Neural crest cell (in vitro differentiated cells): ENCODE results near the gene FAM83F. TPM values are rescaled to one million over a fixed set of nuclear protein-coding genes. Genes with fewer than 3 reads are reported as not detected.

Source experiments
- DNase-seq: peaks from one replicate; pipeline ENCODE4 v3.0.0; 2021; ENCODE audit warnings: low read depth, mixed read lengths, low spot score
- H3K27ac Mint-ChIP-seq: one replicate; pipeline ENCODE4 v1.8.0; 2021; ENCODE audit warnings: mild to moderate bottlenecking, mixed read lengths; ENCODE audit not compliant: unreplicated experiment
- H3K27me3 Mint-ChIP-seq: 2 replicates; pipeline ENCODE4 v1.8.0; 2021; ENCODE audit warnings: low read depth, mild to moderate bottlenecking, mixed read lengths
- H3K36me3 Mint-ChIP-seq: 2 replicates; pipeline ENCODE4 v1.8.0; 2021; ENCODE audit warnings: low read depth, mild to moderate bottlenecking, mixed read lengths
- H3K4me1 Mint-ChIP-seq: 2 replicates; pipeline ENCODE4 v1.8.0; 2021; ENCODE audit warnings: mixed read lengths
- H3K4me3 Mint-ChIP-seq: one replicate; pipeline ENCODE4 v1.8.0; 2021; ENCODE audit warnings: mild to moderate bottlenecking, mixed read lengths
- H3K9me3 Mint-ChIP-seq: 2 replicates; pipeline ENCODE4 v1.8.0; 2021; ENCODE audit warnings: mixed read lengths
- total RNA-seq: library from RNA; stranded (reverse); gene quantifications from 2 replicates; pipeline ENCODE4 v1.2.1, GENCODE V29; 2021
- TF ChIP-seq, protein P1 (sequence below): fragments of 200-600 bp; sonication (generic); conservative IDR thresholded peaks from 2 replicates; pipeline ENCODE4 v1.5.0; 2021; ENCODE audit warnings: antibody characterized with exemption, mild to moderate bottlenecking

FAM83F gene
- total RNA-seq, 1 donor from 2014 or later, result 3.1 TPM

DNA sequence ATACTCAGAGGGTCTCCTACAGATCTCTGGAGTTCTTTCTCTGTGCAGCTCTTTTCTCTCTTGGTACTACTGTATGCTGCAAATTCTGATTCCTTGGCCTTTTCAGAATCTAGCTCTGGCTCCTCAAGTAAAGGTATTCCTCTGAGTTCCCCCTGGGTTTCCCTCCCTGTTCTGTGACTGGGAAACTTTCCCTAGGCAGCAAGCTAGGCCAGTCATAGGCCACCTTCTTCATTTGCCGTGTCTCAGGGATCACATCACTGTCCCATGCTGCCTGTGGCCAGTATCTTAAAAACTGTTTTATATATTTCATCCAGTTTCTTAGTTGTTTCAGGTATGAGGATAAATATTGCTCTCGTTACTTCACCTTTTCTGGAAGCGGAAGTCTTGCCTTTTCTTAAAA, 71.2 kb downstream of the FAM83F start:
- no peak for DNase-seq
- Mint-ChIP-seq H3K27me3 (peaks cover 6% of the 10 kb centered on the region), H3K9me3 (no peaks in the 10 kb centered on the region), H3K4me1 (no peaks in the 10 kb centered on the region), H3K36me3 (no peaks in the 10 kb centered on the region), H3K4me3 (no peak overlapping the region), H3K27ac (no peak overlapping the region)
- TF ChIP-seq, protein P1, sequence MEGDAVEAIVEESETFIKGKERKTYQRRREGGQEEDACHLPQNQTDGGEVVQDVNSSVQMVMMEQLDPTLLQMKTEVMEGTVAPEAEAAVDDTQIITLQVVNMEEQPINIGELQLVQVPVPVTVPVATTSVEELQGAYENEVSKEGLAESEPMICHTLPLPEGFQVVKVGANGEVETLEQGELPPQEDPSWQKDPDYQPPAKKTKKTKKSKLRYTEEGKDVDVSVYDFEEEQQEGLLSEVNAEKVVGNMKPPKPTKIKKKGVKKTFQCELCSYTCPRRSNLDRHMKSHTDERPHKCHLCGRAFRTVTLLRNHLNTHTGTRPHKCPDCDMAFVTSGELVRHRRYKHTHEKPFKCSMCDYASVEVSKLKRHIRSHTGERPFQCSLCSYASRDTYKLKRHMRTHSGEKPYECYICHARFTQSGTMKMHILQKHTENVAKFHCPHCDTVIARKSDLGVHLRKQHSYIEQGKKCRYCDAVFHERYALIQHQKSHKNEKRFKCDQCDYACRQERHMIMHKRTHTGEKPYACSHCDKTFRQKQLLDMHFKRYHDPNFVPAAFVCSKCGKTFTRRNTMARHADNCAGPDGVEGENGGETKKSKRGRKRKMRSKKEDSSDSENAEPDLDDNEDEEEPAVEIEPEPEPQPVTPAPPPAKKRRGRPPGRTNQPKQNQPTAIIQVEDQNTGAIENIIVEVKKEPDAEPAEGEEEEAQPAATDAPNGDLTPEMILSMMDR, result no peak

DNA sequence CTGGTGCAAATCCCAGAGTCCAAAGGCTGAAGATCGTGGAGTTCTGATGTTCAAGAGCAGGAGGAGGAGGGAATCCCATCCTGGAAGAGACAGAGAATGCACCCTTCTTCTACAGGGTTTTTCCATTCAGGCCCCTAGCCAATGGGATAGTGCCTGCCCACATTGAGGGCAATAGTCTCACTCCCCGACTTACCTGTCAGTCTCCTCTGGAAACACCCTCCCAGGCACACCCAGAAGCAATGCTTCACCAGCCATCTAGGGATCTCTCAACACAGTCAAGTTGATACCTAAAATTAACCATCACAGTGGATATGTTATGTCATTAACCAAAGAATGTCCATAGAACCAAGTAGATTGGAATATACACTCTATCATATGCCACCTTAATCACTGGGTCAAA, 72.9 kb downstream of the FAM83F start:
- H3K4me1 Mint-ChIP-seq, result no peaks in the 10 kb centered on the region
- peaks cover 7% of the 10 kb centered on the region for H3K27me3 Mint-ChIP-seq
- no peak overlapping the region for H3K27ac Mint-ChIP-seq
- TF ChIP-seq, protein P1, result no peak
- DNase-seq, result no peak
- no peaks in the 10 kb centered on the region for H3K9me3 Mint-ChIP-seq
- H3K4me3 Mint-ChIP-seq, result no peak overlapping the region
- no peaks in the 10 kb centered on the region for H3K36me3 Mint-ChIP-seq

DNA sequence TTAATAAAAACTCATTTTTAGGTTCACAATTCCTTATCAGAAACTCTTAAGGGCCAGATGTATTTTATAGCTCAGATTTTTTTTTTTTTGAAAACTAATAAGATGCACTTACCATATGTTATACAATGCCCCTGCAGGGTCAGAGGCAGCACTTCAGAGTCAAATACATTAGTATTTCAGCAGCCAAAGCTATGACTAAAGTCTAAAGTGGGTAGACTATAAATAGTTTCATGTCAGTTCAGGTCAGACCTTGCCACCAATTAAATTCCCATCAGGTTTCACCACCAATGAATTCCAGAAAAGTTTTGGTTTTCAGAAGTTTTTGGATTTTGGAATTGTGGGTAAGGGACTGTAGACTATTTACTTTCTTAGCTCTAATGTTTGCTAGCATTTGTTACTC, 75.9 kb downstream of the FAM83F start:
- Mint-ChIP-seq H3K9me3 (no peaks in the 10 kb centered on the region), H3K27ac (no peak overlapping the region), H3K36me3 (no peaks in the 10 kb centered on the region), H3K4me1 (no peaks in the 10 kb centered on the region), H3K27me3 (peaks cover 5% of the 10 kb centered on the region), H3K4me3 (no peak overlapping the region)
- TF ChIP-seq, protein P1, result no peak
- no peak for DNase-seq

DNA sequence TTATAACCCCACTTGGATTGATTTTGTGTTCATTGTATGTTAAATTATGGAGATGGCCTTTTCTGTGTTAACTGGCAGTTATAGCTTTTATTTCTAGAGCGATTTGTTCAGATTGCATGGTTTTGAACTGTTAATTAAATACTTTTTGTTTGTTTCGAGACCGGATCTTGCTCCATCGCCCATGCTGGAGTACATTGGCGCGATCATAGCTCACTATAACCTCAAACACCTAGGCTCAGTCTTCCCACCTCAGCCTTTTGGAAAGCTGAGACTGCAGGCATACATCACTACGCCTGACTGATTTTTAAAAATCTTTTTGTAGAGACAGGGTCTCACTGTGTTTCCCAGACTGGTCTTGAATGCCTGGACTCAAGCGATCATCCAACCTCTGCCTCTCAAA, 77.0 kb downstream of the FAM83F start:
- Mint-ChIP-seq H3K4me3 (no peak overlapping the region), H3K4me1 (no peaks in the 10 kb centered on the region), H3K9me3 (no peaks in the 10 kb centered on the region), H3K27me3 (peaks cover 10% of the 10 kb centered on the region), H3K27ac (no peak overlapping the region), H3K36me3 (no peaks in the 10 kb centered on the region)
- DNase-seq, result no peak
- TF ChIP-seq, protein P1, result no peak

DNA sequence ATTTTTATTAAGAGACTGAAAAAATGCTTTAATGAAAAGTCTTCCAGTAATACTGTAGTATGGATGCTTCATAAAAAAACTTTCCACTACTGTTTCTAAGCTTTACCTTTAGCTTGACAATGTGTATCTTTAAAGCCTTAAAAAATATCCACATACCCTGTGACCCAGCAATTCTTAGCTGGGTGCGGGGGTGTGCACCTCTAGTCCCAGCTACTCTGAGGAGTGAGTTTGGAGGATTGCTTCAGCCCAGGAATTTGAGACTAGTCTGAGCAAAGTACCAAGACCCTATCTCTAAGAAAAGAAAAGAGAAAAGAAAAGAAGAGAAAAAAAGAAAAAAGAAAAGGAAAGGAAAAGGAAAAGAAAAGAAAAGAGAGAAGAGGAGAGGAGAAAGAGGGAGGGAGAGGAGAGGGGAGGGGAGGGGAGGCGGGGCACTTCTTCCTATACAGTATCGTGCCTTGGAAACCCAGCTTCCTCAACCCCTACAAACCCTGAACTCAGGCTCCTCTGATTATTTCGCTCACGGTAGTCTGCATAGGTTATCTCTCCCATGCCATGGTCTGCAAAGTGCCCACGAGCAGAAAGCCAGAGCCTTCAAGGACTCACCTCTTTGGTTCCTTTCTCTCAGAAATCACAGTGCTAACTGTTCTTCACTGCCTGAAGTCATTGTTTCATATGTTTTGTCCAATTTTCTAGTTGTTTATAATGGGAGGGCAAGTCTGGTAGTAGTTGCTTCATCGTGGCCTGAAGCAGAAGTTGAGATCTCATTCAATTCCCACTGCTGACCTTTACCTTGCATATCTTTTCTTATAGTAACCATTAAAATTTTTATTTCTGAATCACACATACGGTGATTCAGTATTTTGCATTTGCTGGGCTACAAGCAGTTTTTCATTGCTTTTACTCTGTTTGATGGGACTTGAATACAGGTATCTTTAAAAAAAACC, 82.2 kb downstream of the FAM83F start:
- no peak overlapping the region for H3K27ac Mint-ChIP-seq
- no peak overlapping the region for H3K4me3 Mint-ChIP-seq

More for the DNA sequence above, 82.2 kb downstream of the FAM83F start:
- H3K4me1 Mint-ChIP-seq, result no peaks in the 10 kb centered on the region
- H3K9me3 Mint-ChIP-seq, result no peaks in the 10 kb centered on the region
- no peaks in the 10 kb centered on the region for H3K36me3 Mint-ChIP-seq
- peaks cover 10% of the 10 kb centered on the region for H3K27me3 Mint-ChIP-seq
- DNase-seq, result no peak
- TF ChIP-seq, protein P1, result no peak
